Activated CD8-positive, alpha-beta memory T cell treated with anti-CD3 and anti-CD28 coated beads, Interleukin-2, amount 50 U/mL, for 1 hour (primary cell): ENCODE measurements around the gene PKP3.
"Not testable (repeated sequence)": the region's sequence is repeated elsewhere in the genome, so short reads cannot be mapped to it uniquely, and the experiment has no call there.

ENCODE experiments used
- DNase-seq: peaks from one replicate; pipeline ENCODE4 v3.0.0-alpha.2; 2020; ENCODE audit errors: extremely low read depth

PKP3 gene

DNA sequence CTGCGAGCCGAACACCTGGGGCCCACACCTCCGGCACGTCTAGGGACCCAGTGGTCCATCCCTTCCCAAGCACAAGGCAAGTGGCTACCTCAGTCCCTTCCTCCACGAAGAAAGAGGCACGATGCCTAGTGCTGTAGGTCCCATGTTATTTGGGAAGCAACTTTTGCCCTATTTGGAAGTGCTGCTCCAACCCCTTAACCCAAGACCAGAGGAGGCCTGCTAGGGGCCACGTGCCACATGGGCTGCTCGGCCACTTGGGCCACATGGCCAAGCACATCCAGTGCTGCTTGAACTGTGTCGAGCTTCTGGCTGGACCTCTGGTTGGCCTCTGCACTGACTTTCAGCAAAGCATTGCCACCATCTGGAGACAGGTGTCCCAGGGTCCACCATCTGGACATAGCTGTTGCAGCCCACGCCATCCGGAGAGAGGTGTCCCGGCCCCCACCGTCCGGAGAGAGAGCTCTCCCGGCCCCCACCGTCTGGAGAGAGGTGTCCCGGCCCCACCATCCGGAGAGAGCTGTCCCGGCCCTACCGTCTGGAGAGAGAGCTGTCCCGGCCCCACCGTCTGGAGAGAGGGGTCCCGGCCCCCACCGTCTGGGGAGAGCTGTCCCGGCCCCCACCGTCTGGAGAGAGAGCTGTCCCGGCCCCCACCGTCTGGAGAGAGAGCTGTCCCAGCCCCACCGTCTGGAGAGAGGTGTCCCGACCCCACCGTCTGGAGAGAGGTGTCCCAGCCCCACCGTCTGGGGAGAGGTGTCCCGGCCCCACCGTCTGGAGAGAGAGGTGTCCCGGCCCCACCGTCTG is 31.2 kb upstream of the PKP3 start:
- DNase-seq, result no peak

DNA sequence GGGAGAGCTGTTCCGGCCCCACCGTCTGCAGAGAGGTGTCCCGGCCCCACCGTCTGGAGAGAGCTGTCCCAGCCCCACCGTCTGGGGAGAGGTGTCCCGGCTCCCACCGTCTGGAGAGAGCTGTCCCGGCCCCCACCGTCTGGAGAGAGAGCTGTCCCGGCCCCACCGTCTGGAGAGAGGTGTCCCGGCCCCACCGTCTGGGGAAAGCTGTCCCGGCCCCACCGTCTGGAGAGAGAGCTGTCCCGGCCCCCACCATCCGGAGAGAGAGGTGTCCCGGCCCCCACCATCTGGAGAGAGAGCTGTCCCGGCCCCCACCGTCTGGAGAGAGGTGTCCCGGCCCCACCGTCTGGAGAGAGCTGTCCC is 30.6 kb upstream of the PKP3 start:
- not testable (repeated sequence) for DNase-seq

DNA sequence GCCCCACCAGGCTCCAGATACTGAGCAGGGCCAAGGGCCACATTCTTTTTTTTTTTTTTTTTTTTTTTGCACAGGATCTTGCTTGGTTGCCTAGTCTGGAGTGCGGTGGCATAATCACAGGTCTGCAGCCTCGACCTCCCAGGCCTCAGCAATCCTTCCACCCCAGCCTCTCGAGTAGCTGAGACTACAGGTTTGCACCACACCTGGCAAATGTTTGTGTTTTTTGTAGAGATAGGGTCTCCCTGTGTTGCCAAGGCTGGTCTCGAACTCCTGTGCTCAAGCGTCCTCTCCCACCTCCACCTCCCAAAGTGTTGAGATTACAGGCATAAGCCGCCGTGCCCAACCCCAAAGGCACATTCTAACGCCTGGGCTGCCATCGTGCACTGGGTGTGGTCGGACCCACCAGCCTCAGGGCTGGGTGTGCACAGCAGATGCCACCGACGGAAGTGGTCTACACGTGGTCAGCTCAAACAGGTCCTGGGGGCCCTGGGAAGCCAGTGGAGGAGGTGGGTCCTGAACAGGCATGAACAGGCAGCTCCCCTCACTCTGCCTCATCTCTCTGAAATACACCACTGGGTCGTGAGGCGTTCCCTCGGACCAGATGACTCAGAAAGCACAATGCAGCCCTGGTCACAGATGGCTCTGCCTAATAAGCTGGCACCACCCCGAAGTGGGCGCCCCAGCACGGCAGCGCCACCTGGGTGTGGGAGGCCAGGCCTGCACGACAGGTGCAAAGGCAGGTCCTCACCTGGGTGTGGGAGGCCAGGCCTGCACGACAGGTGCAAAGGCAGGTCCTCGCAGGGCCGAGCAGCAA is 29.9 kb upstream of the PKP3 start:
- DNase-seq, result no peak

DNA sequence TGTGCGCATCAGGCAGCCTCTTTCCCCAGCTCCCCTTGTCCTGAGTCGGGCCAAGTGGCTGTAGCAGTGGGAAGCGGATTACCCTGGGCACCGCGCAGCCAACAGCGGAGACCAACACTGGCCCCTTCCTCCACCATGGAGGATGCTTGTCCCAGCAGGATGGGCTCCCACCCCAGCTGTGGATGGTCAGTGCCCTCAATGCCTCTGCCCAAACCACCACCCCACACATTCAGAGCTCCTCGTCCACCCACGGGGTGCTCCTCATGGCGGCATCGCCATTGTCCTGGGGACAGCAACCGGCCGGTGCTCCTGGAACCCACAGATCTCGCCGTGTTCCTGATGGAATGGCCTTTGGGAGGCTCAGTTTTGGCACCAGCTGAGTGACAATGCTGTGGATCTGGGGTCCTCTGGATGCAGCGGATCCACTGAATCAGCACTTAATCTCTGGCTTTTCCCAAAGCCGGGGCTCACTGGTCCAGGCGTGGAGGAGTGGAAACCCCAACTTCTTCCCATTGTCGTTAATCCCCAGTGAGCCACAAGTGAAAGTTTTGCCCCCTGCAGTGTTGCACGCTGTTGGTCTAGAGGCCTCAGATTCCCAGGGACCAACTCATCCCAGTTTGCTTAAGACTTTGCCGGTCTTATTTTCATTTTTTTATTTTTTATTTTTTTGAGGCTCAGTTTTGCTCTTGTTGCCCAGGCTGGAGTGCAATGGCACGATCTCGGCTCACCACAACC is 28.9 kb upstream of the PKP3 start:
- no peak for DNase-seq

DNA sequence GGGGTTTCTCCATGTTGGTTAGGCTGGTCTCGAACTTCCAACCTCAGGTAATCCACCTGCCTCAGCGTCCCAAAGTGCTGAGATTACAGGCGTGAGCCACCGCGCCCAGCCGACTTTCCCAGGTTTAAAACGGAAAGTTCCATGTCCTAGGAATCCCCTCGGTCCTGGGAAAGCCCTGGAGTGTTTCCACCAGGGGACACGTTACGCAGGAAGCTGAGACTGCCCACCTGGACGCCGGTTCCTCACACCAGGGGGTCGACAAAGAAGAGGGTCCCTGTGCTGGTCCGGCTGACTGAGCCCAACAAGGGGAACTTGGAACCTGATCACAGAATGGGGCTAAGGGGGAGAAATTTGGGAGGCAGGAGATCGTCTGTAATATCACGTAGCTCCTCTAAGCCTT is 28.2 kb upstream of the PKP3 start:
- no peak for DNase-seq

DNA sequence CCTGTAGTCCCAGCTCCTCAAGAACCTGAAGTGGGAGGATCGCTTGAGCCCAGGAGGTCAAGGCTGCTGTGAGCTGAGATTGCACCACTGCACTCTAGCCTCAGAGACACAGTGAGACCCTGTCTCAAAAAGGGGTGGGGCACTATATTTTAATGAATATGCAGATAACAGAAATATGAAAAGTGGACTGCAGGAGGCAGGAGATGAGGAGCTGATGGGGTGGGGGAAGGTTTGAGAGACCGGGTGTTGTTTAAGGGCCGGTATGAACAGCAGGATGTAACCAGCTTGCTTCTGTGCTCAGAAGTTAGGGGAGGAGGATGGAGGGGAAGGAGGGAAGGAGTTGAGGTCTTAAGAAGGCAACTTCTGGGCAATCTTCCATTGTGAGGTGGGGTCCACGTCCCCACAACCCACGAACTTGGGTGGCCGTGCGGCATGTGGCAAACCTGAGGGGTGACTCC is 26.0 kb upstream of the PKP3 start:
- no peak for DNase-seq

DNA sequence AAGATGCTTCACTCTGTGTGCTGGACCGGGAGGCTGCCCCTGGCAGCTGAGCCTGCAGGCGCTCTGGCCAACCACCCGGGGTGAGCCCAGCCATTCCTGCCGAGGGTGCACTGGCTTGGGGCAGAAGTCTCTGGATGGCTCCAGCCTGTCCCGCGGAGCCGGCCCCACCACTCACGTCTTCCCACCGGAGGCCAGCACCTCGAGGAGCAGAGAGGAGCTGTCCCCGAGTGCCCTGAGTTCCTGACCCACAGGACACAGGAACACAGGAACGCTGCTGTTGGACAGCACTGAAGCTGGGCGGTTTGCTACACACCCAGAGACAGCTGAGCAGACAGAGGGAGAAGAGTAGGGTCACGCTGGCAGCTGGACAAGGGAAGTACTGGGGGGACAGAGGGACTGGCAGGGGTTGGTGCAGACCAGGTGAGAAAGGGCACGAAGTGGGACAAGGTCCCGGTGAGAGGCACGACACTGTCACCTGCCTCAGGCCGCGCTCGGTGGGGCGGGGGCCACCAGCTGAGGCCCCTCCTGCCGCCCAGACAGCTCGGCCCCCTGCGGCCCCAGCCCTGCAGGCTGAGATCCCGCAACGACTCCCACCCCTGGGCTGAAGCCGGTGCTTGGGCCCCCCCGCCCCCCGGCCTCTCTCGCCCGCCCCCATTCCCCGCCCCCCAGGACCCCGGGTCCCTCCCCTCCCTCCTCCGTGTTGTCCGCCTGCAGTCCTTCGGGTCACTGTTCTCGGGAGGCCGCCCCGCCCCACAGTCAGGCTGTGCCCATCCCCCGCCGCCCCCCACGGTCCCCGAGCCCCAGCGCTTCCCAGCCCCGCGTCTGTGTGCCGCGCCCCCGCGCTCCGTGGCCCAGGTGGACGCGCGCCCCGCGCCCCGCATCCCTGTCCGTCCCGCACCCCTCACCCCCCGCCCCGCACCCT is 25.3 kb upstream of the PKP3 start:
- no peak for DNase-seq

DNA sequence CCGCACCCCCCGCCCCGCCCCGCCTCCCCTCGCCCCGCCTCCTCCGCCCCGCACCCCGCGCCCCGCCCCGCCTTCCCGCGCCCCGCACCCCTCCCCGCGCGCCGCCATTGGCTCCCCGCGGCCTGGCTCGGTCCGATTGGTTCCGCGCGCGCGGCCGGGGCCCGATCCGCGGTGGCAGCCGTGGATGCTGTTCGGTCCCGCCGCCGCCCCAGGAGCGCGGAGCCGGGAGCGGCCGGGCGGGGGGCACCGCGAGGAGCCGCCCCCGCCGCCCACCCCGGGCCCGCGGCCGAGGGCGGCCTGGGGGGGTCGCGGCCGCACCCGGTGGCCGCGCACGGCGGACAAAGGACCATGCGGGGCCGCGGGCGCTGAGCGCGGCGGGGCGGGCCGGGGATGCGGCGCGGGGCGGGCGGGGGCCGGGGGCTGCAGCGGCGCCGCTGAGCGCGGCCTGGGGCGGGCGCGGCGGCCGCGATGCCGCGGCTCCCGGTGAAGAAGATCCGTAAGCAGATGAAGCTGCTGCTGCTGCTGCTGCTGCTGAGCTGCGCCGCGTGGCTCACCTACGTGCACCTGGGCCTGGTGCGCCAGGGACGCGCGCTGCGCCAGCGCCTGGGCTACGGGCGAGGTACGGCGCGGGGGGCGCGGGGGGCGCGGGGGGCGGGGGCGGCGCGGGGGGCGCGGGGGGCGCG is 24.5 kb upstream of the PKP3 start, which contains the start of gene B4GALNT4:
B4GALNT4 (plus strand) TSS at position 164 of the 683 bp plus-strand sequence; CDS start at position 469, 305 bp downstream.
- no peak for DNase-seq

DNA sequence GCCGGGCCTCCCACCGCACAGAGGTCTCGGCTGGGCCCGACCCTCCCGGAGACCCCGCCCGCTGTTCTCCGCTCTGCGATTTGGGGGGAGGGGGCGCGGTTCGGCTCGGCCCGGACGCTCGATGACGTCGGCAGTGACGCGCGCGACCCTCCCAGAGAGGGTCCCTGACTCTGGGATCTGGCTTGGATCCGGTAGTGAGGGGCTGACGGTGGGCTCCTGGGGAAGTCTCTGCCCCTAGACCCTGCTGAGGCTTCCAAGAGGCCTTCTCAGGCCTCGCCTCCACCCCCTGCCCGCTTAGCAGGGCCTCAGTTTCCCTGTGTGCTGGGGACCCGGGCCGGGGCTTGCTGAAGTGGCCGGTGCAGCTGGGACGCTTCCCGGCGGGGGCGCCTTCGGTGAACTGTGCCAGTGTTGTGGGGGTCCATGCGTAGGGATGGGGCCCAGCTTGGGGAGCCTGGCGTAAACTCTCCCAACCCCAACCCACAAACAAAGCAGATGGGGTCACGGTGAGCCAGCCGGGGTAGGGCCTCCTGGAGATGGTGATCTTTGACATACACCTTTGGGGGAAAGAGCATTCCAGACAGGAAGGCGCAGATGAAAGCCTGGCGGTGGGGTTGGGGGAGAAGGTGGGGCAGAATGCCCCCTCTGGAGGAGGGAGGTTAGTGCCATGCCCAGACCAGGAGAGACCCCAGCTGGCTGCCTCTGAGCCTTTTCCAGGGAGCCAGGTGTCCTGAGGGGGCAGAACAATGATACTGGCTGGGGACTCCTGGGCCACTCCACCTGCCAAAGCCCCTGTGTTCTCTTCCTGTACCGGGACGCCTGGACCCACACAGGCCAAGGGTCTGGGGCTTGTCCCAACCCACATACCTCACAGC is 23.7 kb upstream of the PKP3 start:
- no peak for DNase-seq

DNA sequence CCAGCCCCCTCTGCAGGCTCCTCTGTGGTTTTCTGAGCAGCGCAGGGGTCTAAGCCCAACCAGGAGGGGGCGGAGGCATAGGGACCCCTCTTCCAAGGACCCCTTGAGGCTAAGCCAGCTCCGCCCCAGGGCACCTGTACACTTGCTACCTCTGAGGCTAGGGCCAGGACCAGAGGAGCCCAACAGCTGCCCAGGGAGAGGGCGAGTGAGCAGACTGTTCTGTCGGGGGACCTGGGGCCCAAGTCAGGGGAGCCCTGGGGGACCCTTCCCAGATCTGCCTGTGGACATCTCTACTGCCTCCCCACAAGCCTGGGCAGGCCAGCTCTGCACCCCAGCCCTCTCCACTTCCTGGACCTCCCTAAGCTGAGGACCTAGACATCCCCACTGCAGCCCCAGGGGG is 23.0 kb upstream of the PKP3 start:
- DNase-seq, result no peak

DNA sequence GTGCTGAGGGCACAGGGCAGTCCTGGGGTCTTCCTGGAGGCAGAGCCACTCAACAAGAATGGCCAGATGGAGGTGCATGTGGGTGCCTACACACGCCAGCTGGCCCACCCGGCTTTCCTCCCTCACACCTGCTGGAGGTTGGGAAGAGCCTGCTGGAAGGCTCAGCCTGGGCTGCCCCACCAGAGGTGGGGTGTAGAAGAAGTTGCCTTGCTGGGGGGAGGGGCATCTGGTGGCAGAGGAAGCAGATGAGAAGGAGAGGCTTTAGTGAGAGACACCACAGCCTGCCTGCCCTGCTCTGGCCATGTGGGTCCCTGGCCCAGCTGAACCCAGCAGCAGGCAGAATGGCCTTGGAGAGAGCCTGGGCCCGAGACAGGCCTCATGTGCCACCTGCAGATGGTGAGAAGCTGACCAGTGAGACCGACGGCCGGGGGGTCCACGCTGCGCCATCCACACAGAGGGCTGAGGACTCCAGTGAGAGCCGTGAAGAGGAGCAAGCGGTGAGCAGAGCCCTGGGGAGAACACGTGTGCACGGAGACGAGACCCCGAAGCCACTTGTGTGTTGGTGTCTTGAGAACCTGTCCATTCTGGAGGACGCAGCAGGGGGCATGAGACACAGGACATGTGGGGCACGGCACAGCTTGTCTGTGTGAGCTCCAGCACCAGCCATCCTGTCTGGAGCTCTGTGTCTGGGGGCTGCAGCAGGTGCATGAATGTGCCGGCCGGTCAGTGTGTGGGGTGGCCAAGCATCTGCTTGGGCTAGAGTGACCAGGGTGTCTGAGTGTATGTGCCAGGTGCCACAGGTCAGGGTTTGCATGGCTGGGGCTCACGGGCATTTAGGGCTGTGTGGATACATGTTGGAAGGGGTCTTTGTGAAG is 22.1 kb upstream of the PKP3 start:
- DNase-seq, result no peak

DNA sequence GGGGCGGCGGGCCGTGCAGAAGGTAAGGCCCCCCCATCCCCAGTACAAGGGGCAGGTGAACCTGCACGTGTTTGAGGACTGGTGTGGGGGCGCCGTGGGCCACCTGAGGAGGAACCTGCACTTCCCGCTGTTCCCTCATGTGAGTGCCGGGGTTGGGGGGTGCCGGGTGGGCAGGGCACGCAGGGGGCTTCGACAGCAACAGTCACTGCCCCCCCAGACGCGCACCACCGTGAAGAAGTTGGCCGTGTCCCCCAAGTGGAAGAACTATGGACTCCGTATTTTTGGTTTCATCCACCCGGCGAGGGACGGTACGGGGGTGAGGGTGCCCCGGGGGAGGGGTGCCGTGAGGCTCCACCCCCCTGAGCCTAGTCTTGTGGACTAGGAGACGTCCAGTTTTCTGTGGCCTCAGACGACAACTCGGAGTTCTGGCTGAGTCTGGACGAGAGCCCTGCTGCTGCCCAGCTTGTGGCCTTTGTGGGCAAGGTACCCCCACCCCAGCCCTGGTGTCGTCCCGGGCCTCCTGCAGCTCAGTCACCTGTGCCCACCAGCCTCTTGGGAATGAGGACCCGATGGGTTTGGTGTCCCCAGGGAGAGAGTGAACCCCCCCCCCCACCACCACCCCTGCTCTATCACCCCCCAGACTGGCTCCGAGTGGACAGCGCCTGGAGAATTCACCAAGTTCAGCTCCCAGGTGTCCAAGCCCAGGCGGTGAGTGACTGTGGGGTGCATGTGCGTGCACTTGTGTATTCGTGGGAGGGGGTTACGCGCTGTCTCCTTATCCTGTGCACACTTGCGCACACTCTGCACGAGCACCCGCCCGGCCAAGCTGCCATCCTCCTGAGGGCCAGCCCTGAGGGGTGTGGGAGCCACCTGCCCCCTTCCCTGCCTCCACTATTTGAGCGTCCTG is 20.9 kb upstream of the PKP3 start:
- DNase-seq, result no peak

DNA sequence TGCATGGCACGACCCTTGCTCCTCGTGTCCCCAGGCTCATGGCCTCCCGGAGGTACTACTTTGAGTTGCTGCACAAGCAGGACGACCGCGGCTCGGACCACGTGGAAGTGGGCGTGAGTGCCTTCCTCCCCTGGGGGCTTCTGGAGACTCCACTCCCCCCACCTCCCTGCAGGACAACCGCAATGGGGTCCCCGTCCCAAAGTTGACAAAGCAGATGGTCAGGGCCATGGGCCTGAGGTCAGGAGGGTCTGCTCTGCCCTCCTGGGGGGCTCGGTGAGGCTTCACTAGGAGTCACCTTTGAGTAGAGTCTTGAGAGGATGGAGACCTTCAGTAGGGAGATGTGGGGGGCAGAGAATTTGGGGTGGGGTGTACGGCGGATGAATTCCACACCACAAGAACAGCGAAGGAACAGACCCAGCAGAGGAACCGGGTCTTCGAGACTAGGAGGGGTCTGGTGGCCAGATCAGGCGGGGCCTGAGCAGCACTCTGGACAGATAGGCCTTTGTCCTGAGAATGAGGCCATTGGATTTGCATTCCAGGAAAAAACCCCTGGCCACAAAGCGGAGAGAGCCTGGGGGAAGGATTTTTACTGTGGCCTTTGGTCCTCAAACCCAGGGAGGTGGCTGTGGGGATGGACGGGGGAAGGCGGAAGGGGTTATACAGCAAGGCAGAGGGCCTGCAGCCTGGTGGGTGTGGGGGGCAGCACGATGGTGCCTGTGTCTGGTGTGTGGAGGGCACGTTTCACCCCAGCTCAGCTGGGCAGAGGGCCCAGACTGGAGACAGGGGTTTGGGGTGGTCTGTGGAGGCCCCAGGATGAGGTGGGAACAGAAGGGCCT is 20.1 kb upstream of the PKP3 start:
- DNase-seq, result no peak

DNA sequence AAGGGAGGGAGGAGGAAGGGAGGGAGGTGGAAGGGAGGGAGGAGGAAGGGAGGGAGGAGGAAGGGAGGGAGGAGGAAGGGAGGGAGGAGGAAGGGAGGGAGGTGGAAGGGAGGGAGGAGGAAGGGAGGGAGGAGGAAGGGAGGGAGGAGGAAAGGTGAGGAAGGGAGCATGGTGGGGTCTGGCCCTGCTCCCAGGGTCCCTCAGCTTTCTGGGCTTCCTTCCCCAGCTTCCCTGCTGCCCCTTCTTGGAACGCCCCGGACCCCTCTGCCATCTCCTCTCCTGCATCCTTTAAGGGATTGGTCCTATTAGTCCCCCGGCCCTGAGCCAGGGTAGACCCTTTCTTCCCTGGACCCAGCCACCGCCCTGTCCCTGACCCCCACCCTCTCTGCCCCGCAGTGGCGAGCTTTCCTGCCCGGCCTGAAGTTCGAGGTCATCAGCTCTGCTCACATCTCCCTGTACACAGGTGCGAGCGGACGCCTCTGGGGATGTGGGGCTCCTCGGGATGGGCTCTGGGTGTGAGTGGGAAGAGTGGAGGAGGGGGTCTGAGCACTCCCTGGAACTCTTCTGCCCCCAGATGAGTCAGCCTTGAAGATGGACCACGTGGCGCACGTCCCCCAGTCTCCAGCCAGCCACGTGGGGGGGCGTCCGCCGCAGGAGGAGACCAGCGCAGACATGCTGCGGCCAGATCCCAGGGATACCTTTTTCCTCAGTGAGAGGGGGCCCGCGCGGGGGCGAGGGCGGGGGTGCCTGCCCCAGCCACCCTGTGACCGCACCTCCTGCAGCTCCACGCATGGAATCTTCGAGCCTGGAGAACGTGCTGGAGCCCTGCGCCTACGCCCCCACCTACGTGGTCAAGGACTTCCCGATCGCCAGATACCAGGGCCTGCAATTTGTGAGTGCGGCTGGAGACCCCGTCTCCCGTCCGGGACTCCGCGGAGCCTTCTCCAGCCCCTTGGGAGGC is 18.7 kb upstream of the PKP3 start:
- no peak for DNase-seq

DNA sequence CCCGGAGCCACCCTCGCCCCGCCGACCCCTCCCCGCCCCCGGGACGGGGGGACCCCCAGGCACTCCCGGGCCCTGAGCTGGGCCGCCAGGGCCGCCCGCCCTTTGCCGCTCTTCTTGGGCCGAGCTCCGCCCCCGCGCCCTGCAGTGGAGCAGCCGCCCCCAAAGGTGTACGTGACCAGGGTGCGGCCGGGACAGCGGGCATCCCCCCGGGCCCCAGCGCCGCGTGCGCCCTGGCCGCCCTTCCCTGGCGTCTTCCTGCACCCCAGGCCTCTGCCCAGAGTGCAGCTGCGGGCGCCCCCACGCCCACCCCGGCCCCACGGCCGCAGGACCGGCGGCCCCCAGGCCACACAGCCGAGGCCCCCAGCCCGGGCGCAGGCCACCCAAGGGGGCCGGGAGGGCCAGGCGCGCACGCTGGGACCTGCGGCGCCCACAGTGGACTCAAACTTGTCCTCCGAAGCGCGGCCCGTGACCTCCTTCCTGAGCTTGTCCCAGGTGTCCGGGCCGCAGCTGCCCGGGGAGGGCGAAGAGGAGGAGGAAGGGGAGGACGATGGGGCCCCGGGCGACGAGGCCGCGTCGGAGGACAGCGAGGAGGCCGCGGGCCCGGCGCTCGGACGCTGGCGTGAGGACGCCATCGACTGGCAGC is 17.4 kb upstream of the PKP3 start:
- DNase-seq, result no peak
